Measurements from ENCODE around the gene ALK.

ALK gene

GRCh38 chr2:29460190-29460589 is 461.2 kb downstream of the ALK start:
- no peaks in the 10 kb centered on the region for H3K27me3 ChIP-seq (ENCODE audit: insufficient read depth, low read length)
- H4K20me1 ChIP-seq (ENCODE audit: insufficient read depth, low read length), result no peaks in the 10 kb centered on the region
- no peak overlapping the region for H3K27ac ChIP-seq (ENCODE audit: low read depth, low read length, poor library complexity, severe bottlenecking)
- H3K9me3 ChIP-seq (ENCODE audit: low read length), result no peaks in the 10 kb centered on the region
- H2AFZ ChIP-seq (ENCODE audit: low read length), result no peak overlapping the region
- no peak overlapping the region for H3K9ac ChIP-seq (ENCODE audit: low read length)
- H3K4me2 ChIP-seq (ENCODE audit: low read length), result no peak overlapping the region
- H3F3A ChIP-seq (ENCODE audit: insufficient read depth, low read length), result no peaks in the 10 kb centered on the region
- no peaks in the 10 kb centered on the region for H3K9me2 ChIP-seq (ENCODE audit: low read depth, low read length)
- no peaks in the 10 kb centered on the region for H3K79me2 ChIP-seq (ENCODE audit: insufficient read depth, low read length)
- no peaks in the 10 kb centered on the region for H3K36me3 ChIP-seq (ENCODE audit: insufficient read depth, low read length)
- H3K4me3 ChIP-seq (ENCODE audit: low read depth, low read length, poor library complexity, severe bottlenecking), result no peak overlapping the region
- H3K4me1 ChIP-seq (ENCODE audit: insufficient read depth, low read length, severe bottlenecking), result no peaks in the 10 kb centered on the region
- no peak for TF ChIP-seq EZH2 (IDR thresholded peaks at IDR 0.05; ENCODE audit: borderline replicate concordance, low read length)
- TF ChIP-seq CTCF (IDR thresholded peaks at IDR 0.05; ENCODE audit: low read length), result no peak

GRCh38 chr2:29459445-29460179 is 461.8 kb downstream of the ALK start:
- no peaks in the 10 kb centered on the region for H4K20me1 ChIP-seq (ENCODE audit: insufficient read depth, low read length)
- no peaks in the 10 kb centered on the region for H3K4me1 ChIP-seq (ENCODE audit: insufficient read depth, low read length, severe bottlenecking)
- no peaks in the 10 kb centered on the region for H3K9me2 ChIP-seq (ENCODE audit: low read depth, low read length)
- no peak overlapping the region for H3K4me3 ChIP-seq (ENCODE audit: low read depth, low read length, poor library complexity, severe bottlenecking)
- TF ChIP-seq EZH2 (IDR thresholded peaks at IDR 0.05; ENCODE audit: borderline replicate concordance, low read length) (no peak), CTCF (IDR thresholded peaks at IDR 0.05; ENCODE audit: low read length) (no peak)
- H3K4me2 ChIP-seq (ENCODE audit: low read length), result no peak overlapping the region
- no peaks in the 10 kb centered on the region for H3K79me2 ChIP-seq (ENCODE audit: insufficient read depth, low read length)
- no peak overlapping the region for H3K9ac ChIP-seq (ENCODE audit: low read length)
- H3F3A ChIP-seq (ENCODE audit: insufficient read depth, low read length), result no peaks in the 10 kb centered on the region
- no peaks in the 10 kb centered on the region for H3K27me3 ChIP-seq (ENCODE audit: insufficient read depth, low read length)
- H3K36me3 ChIP-seq (ENCODE audit: insufficient read depth, low read length), result no peaks in the 10 kb centered on the region
- no peak overlapping the region for H2AFZ ChIP-seq (ENCODE audit: low read length)
- H3K9me3 ChIP-seq (ENCODE audit: low read length), result no peaks in the 10 kb centered on the region
- no peak overlapping the region for H3K27ac ChIP-seq (ENCODE audit: low read depth, low read length, poor library complexity, severe bottlenecking)

GRCh38 chr2:29456429-29456828 is 465.0 kb downstream of the ALK start:
- no peak overlapping the region for H3K27ac ChIP-seq (ENCODE audit: low read depth, low read length, poor library complexity, severe bottlenecking)
- H3K9me2 ChIP-seq (ENCODE audit: low read depth, low read length), result no peaks in the 10 kb centered on the region
- H3K79me2 ChIP-seq (ENCODE audit: insufficient read depth, low read length), result no peaks in the 10 kb centered on the region
- H3K4me2 ChIP-seq (ENCODE audit: low read length), result no peak overlapping the region
- H3K36me3 ChIP-seq (ENCODE audit: insufficient read depth, low read length), result no peaks in the 10 kb centered on the region
- H3K4me1 ChIP-seq (ENCODE audit: insufficient read depth, low read length, severe bottlenecking), result no peaks in the 10 kb centered on the region
- no peaks in the 10 kb centered on the region for H3K9me3 ChIP-seq (ENCODE audit: low read length)
- TF ChIP-seq EZH2 (IDR thresholded peaks at IDR 0.05; ENCODE audit: borderline replicate concordance, low read length), result no peak
- no peak for TF ChIP-seq CTCF (IDR thresholded peaks at IDR 0.05; ENCODE audit: low read length)
- no peaks in the 10 kb centered on the region for H3K27me3 ChIP-seq (ENCODE audit: insufficient read depth, low read length)
- no peak overlapping the region for H3K4me3 ChIP-seq (ENCODE audit: low read depth, low read length, poor library complexity, severe bottlenecking)
- H4K20me1 ChIP-seq (ENCODE audit: insufficient read depth, low read length), result no peaks in the 10 kb centered on the region
- H3K9ac ChIP-seq (ENCODE audit: low read length), result no peak overlapping the region
- no peaks in the 10 kb centered on the region for H3F3A ChIP-seq (ENCODE audit: insufficient read depth, low read length)
- no peak overlapping the region for H2AFZ ChIP-seq (ENCODE audit: low read length)
